Ishikawa (cell line): ENCODE data around the gene CHPF.

Source experiments
- CEBPB ChIP-seq: IDR thresholded peaks from 2 replicates; pipeline ENCODE4 v1.6.1; 2012
- CREB1 ChIP-seq: IDR thresholded peaks from 2 replicates; pipeline ENCODE4 v1.6.1; 2012; ENCODE audit warnings: low read depth
- EGR1 ChIP-seq: IDR thresholded peaks from 2 replicates; pipeline ENCODE4 v1.6.1; 2012
- EP300 ChIP-seq: IDR thresholded peaks from 2 replicates; pipeline ENCODE4 v1.6.1; 2012; ENCODE audit warnings: borderline replicate concordance
- FOXM1 ChIP-seq: IDR thresholded peaks from 2 replicates; pipeline ENCODE4 v1.6.1; 2012; ENCODE audit warnings: low read depth, borderline replicate concordance
- NFIC ChIP-seq: IDR thresholded peaks from 2 replicates; pipeline ENCODE4 v1.6.1; 2012
- RAD21 ChIP-seq: IDR thresholded peaks from 2 replicates; pipeline ENCODE4 v1.6.1; 2012; ENCODE audit warnings: low read depth
- TAF1 ChIP-seq: IDR thresholded peaks from 2 replicates; pipeline ENCODE4 v1.6.1; 2012; ENCODE audit warnings: low read depth, mild to moderate bottlenecking
- TCF12 ChIP-seq: IDR thresholded peaks from 2 replicates; pipeline ENCODE4 v1.6.1; 2012; ENCODE audit warnings: low read depth
- TEAD4 ChIP-seq: IDR thresholded peaks from 2 replicates; pipeline ENCODE4 v1.6.1; 2012
- YY1 ChIP-seq: IDR thresholded peaks from 2 replicates; pipeline ENCODE4 v1.6.1; 2012; ENCODE audit warnings: low read depth
- ZBTB7A ChIP-seq: IDR thresholded peaks from 2 replicates; pipeline ENCODE4 v1.6.1; 2012; ENCODE audit warnings: low read depth
- TF ChIP-seq, protein P1 (sequence below): IDR thresholded peaks from 2 replicates; pipeline ENCODE4 v1.6.1; 2012; ENCODE audit warnings: low read depth, mild to moderate bottlenecking
- TF ChIP-seq, protein P2 (sequence below): IDR thresholded peaks from 2 replicates; pipeline ENCODE4 v1.6.1; 2012
- TF ChIP-seq, protein P3 (sequence below): IDR thresholded peaks from 2 replicates; pipeline ENCODE4 v1.6.1; 2012

CHPF gene

DNA sequence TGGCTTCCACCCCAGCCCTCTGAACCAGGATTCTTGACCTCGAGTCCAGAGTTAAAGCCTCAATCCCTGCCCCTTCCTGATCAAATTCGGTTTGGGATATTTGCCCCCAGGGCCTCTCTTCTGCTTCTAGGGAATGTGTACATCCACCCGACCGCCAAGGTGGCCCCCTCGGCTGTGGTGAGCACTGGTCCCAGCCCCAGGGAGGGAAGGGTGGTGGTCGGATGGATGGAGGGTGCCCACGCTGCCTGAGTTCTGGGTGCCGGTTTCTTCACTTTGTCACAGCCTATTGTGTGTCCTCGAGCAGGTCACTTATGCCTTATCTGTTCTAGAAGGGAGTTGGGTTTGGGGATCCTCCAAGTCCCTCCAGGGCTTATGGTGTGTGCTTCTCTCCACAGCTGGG is 38.0 kb downstream of the CHPF start:
- TF ChIP-seq, protein P1, sequence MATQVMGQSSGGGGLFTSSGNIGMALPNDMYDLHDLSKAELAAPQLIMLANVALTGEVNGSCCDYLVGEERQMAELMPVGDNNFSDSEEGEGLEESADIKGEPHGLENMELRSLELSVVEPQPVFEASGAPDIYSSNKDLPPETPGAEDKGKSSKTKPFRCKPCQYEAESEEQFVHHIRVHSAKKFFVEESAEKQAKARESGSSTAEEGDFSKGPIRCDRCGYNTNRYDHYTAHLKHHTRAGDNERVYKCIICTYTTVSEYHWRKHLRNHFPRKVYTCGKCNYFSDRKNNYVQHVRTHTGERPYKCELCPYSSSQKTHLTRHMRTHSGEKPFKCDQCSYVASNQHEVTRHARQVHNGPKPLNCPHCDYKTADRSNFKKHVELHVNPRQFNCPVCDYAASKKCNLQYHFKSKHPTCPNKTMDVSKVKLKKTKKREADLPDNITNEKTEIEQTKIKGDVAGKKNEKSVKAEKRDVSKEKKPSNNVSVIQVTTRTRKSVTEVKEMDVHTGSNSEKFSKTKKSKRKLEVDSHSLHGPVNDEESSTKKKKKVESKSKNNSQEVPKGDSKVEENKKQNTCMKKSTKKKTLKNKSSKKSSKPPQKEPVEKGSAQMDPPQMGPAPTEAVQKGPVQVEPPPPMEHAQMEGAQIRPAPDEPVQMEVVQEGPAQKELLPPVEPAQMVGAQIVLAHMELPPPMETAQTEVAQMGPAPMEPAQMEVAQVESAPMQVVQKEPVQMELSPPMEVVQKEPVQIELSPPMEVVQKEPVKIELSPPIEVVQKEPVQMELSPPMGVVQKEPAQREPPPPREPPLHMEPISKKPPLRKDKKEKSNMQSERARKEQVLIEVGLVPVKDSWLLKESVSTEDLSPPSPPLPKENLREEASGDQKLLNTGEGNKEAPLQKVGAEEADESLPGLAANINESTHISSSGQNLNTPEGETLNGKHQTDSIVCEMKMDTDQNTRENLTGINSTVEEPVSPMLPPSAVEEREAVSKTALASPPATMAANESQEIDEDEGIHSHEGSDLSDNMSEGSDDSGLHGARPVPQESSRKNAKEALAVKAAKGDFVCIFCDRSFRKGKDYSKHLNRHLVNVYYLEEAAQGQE, result no peak
- no peak for TF ChIP-seq RAD21
- TF ChIP-seq, protein P2, sequence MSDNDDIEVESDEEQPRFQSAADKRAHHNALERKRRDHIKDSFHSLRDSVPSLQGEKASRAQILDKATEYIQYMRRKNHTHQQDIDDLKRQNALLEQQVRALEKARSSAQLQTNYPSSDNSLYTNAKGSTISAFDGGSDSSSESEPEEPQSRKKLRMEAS, result no peak

- TF ChIP-seq YY1 (no peak), EP300 (no peak), TCF12 (no peak), CEBPB (no peak), TAF1 (no peak), TEAD4 (no peak), CREB1 (no peak), RAD21 (no peak), NFIC (no peak), EGR1 (no peak), ZBTB7A (no peak), FOXM1 (no peak)
- TF ChIP-seq, protein P3, sequence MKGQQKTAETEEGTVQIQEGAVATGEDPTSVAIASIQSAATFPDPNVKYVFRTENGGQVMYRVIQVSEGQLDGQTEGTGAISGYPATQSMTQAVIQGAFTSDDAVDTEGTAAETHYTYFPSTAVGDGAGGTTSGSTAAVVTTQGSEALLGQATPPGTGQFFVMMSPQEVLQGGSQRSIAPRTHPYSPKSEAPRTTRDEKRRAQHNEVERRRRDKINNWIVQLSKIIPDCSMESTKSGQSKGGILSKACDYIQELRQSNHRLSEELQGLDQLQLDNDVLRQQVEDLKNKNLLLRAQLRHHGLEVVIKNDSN, result no peak
- TF ChIP-seq, protein P1, result no peak
- TF ChIP-seq, protein P2, result no peak
Measured at GRCh38 chr2:219502618-219503017, 41.0 kb downstream of the CHPF start.

DNA sequence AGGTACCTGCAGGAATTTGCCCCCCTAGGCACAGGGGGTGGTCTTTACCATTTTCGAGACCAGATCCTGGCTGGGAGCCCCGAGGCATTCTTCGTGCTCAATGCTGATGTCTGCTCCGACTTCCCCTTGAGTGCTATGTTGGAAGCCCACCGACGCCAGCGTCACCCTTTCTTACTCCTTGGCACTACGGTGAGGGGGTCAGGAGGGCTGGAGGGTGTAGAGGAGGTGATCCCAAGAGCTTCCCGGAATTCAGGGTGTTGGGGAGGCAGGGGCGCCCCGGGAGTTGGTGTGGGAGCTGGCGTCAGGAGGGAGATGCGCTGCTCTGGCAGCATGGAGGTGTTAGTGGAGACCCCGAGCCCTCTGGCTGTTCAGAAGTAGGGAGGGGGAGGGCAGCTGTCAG is 41.8 kb downstream of the CHPF start:
- TF ChIP-seq NFIC (no peak), CREB1 (no peak), TCF12 (no peak), TAF1 (no peak), TEAD4 (no peak), CEBPB (no peak)
- TF ChIP-seq, protein P1, result no peak
- TF ChIP-seq, protein P3, result no peak
- TF ChIP-seq, protein P2, result no peak

GRCh38 chr2:219500135-219500534 is 43.5 kb downstream of the CHPF start:
- TF ChIP-seq TEAD4 (no peak), EGR1 (no peak), TAF1 (no peak), ZBTB7A (no peak), TCF12 (no peak), EP300 (no peak)
- TF ChIP-seq, protein P1, result no peak
